Stimulated activated CD8-positive, alpha-beta memory T cell treated with anti-CD3 and anti-CD28 coated beads, Interleukin-4, amount 100 ng/mL, for 1 hour (primary cell): Measurements from ENCODE around the gene FZD7.

ENCODE experiments used
- DNase-seq, 2 donors: peaks; one replicate each; pipeline ENCODE4 v3.0.0-alpha.2; 2020; ENCODE audit warnings: low read depth in 2 of 2, low spot score in 1 of 2

FZD7 gene

GRCh38 chr2:202036601-202037037 is 3.0 kb downstream of the FZD7 start:
- no peak for DNase-seq

- no peak for DNase-seq
Measured at GRCh38 chr2:202037086-202037485, 3.4 kb downstream of the FZD7 start.

- DNase-seq, result no peak
Measured at GRCh38 chr2:202038471-202039277, 5.0 kb downstream of the FZD7 start.

- no peak for DNase-seq
Measured at GRCh38 chr2:202039278-202040078, 5.8 kb downstream of the FZD7 start.

- DNase-seq, result no peak
Measured at GRCh38 chr2:202040079-202040844, 6.6 kb downstream of the FZD7 start.

- no peak for DNase-seq
Measured at GRCh38 chr2:202042444-202042843, 8.8 kb downstream of the FZD7 start.

GRCh38 chr2:202043475-202043874 is 9.8 kb downstream of the FZD7 start:
- DNase-seq, result no peak

GRCh38 chr2:202044777-202045176 is 11.1 kb downstream of the FZD7 start:
- DNase-seq, result no peak

- no peak for DNase-seq
Measured at GRCh38 chr2:202046572-202046971, 12.9 kb downstream of the FZD7 start.

- DNase-seq, result no peak
Measured at GRCh38 chr2:202049092-202049728, 15.6 kb downstream of the FZD7 start.

- no peak for DNase-seq
Measured at GRCh38 chr2:202049840-202050239, 16.2 kb downstream of the FZD7 start.

GRCh38 chr2:202050652-202051051 is 17.0 kb downstream of the FZD7 start:
- DNase-seq, result no peak

- no peak for DNase-seq
Measured at GRCh38 chr2:202051499-202052161, 18.0 kb downstream of the FZD7 start.

- DNase-seq, result no peak
Measured at GRCh38 chr2:202052235-202052634, 18.6 kb downstream of the FZD7 start.

GRCh38 chr2:202054679-202055078 is 21.0 kb downstream of the FZD7 start:
- DNase-seq, result no peak

GRCh38 chr2:202056611-202057010 is 23.0 kb downstream of the FZD7 start:
- no peak for DNase-seq

GRCh38 chr2:202060218-202060617 is 26.6 kb downstream of the FZD7 start:
- DNase-seq, result no peak

- DNase-seq, result no peak
Measured at GRCh38 chr2:202061695-202062094, 28.0 kb downstream of the FZD7 start.

GRCh38 chr2:202064171-202064880 is 30.7 kb downstream of the FZD7 start:
- no peak for DNase-seq

- no peak for DNase-seq
Measured at GRCh38 chr2:202064881-202065230, 31.2 kb downstream of the FZD7 start.
